Endothelial cell of umbilical vein (primary cell): ENCODE measurements around the gene DAO.

ENCODE experiments used
- CTCF ChIP-seq, 2 donors: IDR thresholded peaks; 1 replicate in 1 of 2; 2 replicates in 1 of 2; pipeline ENCODE4 v1.5.1; 2011; ENCODE audit warnings: low read length in 2 of 2, mild to moderate bottlenecking in 2 of 2, moderate library complexity in 2 of 2, control low read depth in 1 of 2, inconsistent platforms in 1 of 2, low read depth in 1 of 2; ENCODE audit not compliant: insufficient read depth in 1 of 2; ENCODE audit errors: extremely low read depth in 1 of 2
- EZH2 ChIP-seq: IDR thresholded peaks from 2 replicates; pipeline ENCODE4 v1.6.1; 2012; ENCODE audit warnings: borderline replicate concordance, low read depth, mild to moderate bottlenecking, moderate library complexity, low read length, inconsistent platforms; ENCODE audit not compliant: severe bottlenecking
- MAX ChIP-seq: IDR thresholded peaks from 2 replicates; pipeline ENCODE4 v1.6.1; 2011; ENCODE audit not compliant: insufficient read depth, insufficient read length
- POLR2A ChIP-seq: IDR thresholded peaks from 2 replicates; pipeline ENCODE4 v1.6.1; 2012; ENCODE audit warnings: low read depth, mild to moderate bottlenecking, control low read depth, low read length

GRCh38 chr12:108843187-108843586 lies 36.7 kb upstream of the DAO start:
- TF ChIP-seq CTCF (IDR thresholded peaks at IDR 0.05; ENCODE audit: extremely low read depth in 1 of 2, insufficient read depth in 1 of 2, low read depth in 1 of 2, low read length in 2 of 2) = no peak
- TF ChIP-seq EZH2 = no peak
- no peak for TF ChIP-seq MAX
- no peak for TF ChIP-seq POLR2A
